ENCODE data around the gene MIF4GD.

- TF ChIP-seq POLR2A (IDR thresholded peaks at IDR 0.05) (no peak), CTCF (IDR thresholded peaks at IDR 0.05) (no peak)
These were observed 8.0 kb downstream of the MIF4GD start for GRCh38 chr17:75263055-75263454.

Measured in breast epithelium (tissue), 3 donors.